Inferior parietal cortex (tissue), 1 donor: ENCODE data around the gene ARMH1.
"Not testable (repeated sequence)": the region's sequence is repeated elsewhere in the genome, so short reads cannot be mapped to it uniquely, and the experiment has no call there.

Experiments
- DNase-seq: peaks from one replicate; pipeline ENCODE4 v3.0.0-alpha.2; 2016; ENCODE audit errors: extremely low spot score

ARMH1 gene

DNA sequence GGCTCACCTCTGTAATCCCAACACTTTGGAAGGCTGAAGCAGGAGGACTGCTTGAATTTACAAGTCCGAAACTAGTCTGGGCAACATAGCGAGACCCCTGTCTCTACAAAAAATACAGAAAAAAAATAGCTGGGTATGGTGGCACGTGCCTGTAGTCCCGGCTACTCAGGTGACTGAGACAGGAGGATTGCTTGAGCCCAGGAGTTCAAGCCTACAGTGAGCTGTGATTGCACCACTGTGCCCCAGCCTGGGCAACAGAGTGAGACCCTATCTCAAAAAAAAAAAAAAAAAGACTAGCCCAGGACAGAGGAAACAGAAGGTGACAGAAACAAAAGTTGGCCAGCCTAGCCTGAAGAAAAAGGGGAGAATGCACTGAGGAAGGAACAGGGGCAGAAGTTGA is 21.2 kb downstream of the ARMH1 start:
- no peak for DNase-seq

DNA sequence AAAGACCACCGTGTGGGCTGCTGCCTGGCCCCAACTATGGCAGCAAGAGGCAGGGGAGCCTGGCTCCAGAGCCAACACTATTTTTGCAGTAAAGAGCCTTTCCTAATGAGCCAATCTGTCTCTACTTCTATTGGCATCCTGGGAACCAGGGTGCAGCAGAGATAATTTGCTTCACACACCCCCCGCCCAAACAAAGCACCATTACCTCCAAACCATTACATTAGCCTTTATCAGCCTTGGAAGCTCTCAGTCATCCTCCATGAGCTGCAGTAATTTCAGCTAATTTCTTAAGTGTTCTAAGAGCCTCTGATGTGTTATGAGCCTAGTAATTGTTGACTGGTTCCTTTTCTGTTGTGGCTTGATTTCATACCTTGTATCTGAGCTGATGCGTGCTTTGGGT is 21.6 kb downstream of the ARMH1 start:
- DNase-seq = no peak

DNA sequence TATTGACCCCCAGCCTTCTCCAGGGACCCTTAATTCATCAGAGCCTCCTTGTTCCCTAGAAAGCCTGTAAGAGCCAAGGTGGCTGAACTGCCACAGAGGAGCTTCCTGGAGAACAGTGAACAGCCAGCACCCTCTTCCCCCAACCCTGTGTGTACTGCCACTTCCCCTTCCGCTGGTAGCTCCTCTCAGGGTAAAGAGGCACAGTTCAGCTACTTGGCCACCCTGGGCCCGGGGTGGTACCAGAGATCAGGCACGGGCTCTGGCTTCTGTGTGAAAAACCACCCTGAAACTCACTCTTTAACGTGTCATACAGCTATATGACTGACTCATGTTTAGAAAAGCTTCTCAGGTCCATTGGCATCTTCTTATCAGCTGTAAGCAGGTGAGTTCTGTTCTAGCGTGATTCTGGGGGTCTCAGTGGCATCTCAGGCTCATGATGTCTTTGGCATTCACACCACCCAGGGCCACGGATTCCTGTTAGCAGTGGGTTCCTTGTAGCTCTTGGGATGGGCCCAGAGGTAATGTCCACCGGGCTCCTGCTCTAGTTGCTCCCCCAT is 22.4 kb downstream of the ARMH1 start:
- no peak for DNase-seq

DNA sequence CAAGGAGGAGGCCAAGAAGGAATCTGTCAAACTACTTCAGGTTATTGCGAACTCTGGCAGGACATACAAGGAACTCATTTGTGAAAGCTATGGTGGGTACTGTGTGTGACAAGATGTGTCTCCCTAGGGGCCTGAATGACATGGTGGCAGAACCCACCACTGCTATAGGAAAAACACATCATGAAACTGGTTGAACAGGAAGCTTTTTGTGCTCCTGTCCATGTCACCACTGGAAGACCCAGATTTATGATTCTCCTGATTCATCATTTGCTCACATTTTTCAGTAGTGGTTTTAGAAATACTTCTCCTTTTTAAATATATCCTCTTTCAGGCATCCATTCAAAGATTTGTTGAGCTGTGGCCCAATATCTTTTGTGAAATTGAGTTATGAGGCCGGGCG is 23.6 kb downstream of the ARMH1 start:
- DNase-seq = no peak

DNA sequence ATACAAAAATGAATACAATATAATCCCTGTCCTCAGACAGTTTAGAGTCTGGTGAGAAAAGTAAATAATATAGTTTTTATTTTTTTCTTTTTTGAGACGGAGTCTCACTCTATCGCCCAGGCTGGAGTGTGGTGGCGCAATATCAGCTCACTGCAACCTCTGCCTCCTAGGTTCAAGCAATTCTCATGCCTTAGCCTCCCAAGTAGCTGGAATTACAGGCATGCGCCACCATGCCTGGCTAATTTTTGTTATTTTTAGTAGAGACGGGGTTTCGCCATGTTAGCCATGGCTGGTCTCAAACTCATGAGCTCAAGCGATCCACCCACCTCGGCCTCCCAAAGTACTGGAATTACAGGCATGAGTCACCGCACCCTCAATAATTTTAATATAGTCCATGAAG is 24.9 kb downstream of the ARMH1 start:
- not testable (repeated sequence) for DNase-seq

DNA sequence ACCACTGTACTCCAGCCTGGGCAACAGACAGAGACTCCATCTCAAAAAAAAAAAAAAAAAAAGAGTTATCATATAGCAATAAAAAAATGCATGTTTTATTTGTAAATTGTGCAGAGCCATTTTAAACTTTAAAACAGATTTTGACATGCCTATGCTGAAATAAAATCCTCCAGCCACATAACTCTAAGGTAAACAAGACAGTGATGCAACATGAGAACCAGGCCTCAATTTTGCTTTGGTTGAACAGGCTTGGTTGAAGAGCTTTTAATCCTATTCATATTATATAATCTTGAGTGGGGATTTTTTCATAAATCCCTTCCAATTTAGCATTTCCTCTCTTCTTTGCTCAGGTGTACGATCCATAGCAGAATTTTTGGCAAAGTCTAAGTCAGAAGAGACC is 26.1 kb downstream of the ARMH1 start:
- no peak for DNase-seq

DNA sequence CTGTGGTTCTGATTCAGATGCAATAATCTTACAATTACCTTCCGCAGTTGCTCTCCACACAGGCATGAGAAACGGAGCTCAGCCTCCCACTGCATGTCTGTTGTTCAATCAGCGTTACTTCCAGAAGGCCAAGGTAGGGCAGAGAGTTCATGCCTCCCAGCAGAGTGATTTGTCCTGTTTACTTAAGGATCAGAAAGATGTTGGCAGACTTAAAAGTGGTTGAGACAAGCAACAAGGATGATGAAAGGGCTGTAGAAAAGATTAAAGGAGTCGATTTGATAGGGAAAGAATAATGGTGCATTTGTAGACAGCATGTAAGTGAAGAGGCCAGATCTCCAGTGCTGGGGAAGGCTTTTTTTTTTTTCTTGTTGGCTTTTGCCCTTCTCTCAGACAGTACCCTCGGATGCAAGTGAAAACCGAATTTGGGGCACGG is 26.6 kb downstream of the ARMH1 start:
- no peak for DNase-seq

DNA sequence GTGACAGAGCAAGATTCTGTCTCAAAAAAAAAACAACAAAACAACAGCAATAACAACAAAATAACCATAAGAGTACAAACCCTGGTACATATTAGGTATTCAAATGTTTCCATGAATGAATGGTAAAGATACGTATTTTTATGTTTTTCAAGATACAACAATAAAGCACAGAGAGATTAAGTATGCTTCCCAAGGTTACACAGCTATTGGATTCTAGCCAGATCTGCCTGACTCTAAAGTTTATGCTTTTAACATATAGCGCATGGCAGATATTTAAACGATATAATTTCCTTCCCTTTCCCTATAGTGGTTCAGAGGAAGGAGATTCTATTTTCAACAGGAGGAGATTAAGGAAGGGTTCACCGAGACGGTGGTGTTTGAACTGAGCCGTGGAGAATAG is 31.0 kb downstream of the ARMH1 start:
- DNase-seq = no peak

DNA sequence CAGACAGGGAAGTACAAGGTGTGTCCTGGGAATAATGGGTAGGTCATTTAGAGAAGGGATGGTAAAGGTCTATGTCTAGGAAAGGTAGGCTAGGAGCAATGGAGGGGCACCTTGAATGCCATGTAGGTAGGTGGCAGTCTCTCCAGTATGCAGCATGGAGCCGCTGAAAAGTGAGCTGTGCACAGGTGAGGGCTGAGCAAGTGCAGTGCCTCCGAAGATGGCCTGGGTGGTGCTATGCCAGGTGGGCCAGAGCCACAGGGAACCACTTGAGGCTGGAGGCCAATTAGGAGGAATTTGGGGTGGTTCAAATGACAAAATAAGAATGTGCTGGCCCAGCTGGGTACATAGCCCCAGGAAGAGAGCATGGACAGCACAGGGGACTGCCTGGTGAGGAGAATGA is 31.4 kb downstream of the ARMH1 start:
- DNase-seq = no peak

DNA sequence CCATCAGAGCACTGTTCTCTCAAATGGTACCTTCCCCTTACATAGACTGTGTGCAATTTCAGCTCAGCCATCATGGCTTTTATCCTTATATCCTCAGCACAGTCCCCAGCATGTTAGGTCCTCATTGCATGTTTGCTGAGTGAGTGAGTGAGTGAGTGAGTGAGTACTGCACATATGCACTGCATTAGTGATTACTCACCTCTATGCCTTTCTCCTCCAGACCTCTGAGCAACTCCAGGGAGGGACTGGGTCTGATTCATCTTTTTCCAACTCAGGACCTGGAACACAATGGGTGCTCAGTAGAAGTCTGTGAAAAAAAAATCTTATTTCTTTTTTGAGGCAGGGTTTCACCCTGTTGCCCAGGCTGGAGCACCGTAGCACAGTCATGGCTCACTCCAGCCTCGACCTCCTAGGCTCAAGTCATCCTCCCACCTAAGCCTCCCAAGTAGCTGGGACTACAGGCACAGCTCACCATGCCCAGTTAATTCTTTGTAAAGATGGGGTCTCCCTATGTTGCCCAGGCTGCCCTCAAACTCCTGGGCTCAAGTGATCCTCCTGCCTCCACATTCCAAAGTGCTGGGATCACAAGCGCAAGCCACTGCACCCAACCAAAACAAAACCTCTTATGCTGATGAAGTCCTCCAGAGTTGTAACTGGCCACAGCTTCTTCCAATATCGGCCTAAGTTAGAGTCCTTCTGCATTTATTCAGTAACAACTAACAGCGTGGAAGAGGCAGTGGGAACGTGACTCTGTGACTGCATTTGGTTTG is 32.8 kb downstream of the ARMH1 start:
- no peak for DNase-seq

DNA sequence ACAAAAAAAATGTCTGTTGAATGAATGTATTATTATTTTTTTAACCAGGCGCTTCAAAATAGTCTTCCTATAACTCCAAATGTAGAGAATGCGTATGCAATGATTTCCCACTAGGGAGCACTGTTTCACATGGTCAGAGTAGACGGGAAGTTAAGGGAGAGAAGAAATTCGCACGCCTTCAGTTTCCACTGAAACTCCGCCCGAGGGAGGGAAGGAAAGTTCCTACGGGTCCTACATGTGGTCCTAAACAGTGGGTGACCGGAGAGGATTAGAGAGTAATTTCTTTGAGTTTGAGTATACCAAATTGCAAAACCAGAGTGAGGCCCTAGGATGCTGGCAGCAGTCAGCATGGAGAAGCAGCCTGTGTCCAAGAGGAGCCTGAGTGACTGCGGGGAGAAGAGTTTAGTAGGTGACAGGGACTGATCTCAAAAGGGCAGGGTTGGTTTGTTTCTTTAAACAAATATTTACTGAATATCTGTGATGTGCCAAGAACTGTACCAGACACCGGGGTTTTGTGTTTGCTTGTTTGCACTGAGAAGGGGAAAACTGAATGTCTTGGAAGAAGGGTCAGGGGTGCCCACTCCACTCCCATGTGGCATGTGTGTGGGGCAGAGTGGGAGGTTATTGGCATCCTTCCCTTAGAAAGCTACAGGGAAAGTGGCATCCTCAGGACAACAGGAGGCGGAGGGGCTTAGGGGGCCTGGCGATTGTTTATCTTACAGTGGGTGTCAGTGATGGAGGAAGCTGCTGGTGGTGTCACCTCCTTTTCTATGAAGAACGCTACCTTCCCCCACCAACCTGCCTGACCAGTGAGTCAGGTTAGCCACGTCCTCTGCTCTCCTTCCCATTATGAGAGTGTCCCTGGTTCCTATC is 33.7 kb downstream of the ARMH1 start:
- DNase-seq = peak; percentile 61

DNA sequence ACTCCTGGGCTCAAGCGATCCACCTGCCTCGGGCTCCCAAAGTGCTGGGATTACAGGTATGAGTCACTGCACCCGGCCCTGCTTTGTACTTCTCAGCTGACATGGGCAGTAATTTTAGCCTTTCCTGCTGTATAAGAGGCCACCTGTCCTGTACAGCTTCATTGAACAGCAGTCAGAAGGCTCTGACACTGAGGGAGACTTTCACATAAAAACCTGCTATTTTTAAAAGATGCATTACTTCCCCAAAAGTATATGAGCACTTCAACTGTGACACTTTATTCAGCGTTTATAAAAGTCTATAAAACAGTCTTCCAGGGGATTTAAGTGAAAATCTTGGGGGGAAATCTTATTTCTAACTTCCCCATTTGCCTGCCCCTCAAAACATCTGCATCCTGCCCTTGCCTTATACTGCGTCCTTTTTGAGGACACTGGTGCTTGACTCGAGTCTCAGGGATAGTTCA is 38.8 kb downstream of the ARMH1 start:
- DNase-seq = no peak

DNA sequence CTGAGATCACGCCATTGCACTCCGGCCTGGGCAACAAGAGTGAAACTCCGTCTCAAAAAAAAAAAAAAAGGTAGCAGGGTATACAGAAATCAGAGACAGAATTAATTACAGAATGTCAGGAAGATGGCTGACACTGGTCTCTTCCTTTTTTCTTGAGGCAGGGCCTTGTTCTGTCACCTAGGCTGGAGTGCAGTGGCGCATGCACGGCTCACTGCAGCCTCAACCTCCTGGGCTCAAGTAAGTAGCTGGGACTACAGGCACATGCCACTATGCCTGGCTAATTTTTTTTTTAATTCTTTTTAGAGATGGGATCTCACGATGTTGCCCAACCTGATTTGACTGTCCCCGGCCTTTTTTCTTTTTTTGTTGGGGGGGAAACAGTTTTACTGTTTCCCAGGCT is 40.0 kb downstream of the ARMH1 start:
- DNase-seq = no peak

DNA sequence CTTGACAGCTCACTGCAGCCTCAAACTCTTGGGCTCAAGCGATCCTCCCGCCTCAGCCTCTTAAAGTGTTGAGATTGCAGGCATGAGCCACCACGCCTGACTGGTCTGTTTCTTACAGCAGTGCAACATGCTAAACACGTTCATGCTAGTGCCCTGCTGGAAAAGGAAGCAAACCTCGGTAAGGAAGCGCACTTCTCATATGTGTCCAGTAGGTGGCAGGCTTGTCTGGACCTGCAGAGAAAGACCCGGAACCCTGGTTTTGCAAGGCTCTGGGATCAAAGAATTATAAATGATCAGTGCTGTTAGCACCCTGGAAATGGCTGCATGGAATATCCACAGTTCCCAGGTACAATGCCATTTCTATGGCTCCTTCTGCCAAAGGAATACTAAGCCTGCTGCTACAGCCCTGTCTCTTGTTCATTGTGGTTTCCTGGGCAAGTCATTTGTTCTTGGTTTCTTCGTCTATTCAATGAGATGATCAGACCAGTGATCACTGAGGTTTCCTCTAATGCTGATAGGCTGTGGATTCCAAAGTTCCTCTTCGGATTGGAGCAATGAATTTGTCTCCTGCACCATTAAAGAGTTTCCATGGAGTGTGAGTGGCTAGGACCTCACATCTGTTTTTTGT is 40.5 kb downstream of the ARMH1 start:
- peak; percentile 88 for DNase-seq

DNA sequence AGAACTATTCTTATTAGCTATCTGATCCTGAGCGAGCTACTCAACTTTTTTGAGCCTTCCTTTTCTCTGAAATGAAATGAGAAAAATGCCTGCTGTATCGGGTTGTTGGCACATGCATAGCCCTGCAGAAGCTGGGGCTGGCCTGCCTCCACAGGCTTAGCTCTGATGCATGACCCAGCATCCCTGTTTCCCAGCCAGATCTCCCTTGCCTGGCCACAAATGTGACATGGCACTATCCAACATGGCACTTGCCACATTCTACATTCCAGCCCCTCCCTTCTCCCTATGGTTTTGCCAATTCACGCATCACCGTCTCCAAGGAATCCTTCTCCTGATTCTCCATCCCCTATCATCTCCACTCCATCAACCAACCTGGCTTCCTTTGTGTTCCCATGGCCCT is 42.6 kb downstream of the ARMH1 start:
- DNase-seq = no peak

DNA sequence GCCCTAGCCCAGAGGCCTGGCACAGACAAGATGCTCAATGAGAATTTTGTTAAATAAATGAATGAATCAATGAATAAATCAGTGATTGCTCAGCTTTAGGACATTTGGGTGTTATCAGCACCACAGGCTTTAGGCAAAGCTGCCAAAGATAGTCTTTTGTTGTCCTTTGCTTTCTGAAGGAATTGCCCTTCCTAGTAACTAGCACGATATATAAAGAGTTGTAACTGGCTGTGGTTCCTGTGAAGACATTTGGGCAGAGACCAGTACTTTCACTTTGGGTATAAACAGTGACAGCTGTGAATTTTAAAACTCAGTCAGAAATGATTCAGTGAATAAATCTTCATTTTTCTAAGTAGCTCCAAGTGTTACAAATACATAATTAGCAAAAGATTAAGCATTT is 43.1 kb downstream of the ARMH1 start:
- peak; percentile 29 for DNase-seq

DNA sequence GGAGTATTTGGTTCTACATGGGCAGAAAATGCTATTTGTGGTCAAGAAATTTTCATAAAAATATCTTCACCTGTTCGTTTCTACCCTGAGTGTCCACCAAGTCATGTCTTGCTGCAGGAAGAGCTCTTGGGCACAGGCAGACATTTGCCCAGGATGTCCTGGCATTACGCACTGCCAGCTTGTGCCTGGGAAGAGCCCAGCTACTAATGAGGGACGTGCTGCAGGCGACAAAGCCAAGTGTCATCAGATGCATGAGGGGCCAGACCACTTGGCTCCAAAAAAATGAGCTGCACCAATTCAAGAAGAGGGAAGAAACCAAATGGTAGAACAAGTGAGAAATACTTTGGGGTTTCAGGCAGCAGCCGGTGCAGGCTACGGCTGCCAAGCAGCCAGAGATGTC is 43.6 kb downstream of the ARMH1 start:
- no peak for DNase-seq

DNA sequence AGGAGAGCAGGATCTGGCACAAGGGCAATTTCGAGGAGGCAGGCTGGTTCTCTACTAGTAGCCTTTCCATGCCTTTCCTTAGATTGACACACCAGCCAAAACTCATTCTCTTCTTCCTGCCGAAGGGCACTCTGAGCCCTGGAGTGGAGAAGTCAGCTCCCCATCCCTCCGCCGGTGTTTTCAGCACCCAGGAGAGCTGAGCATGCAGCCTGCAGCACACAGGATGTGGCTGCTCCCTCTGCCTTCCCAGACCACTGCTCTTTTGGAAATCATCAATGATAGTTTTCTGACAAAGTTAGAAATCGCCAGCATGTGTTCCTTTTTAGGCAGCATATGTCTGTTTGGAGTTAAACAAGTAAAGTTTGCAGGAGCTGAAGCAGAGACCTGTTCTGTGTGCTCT is 44.8 kb downstream of the ARMH1 start:
- DNase-seq = no peak

DNA sequence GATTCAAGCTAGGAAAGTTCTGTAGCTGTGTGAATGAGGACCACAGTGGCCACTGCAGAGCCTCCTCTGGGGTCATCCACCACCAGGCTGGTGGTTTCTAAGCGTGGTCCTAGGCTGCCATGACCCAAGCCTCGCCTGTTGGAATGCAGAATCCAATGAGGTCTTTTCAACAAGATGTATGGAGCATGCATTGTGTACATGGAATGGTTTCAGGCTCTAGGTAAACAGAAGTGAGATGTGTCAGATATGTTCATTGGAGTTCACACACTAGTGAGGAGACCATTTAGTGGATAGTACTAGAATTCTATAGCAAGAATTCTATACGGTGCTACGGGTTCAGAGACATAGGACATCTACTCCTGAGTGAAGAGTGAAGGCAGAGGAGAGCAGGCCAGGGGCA is 45.8 kb downstream of the ARMH1 start:
- DNase-seq = no peak

DNA sequence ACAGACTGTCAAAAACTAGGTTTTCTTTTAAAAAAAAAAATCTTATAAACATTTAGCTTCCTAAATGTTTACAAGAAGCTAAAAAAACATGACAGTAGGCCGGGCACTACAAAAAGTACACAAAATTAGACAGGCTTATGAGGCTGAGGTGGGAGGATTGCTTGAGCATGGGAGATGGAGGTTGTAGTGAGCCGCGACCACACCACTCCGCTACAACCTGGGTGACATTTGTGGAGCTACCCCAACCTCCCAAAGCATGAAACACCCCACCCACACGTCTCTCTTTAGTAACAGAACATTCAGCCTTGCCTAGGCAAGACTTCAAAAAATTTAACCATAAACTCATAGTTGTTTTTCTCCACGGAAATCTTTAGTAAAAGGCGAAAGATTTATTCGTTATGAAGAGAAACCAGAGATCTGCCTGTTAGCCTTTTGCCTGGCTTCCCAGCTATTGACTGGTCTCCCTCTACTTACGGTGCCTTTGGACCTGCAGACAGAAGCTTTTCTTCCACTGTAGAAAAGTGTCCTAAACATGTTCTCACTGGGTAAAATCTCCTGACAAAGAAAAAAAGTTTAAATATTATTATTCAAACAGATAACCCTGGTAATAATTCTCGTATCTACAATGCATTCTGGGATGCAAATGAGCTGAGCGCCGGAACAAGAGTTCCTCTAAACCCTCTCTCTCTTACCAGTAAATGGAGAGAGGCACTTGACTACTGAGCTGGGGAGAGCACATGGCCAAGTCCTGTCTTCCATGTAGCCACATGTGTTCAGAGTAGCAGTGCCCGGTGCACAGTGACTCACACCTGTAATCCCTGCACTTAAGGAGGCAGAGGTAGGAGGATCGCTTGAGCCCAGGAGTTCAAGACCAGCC is 47.2 kb downstream of the ARMH1 start:
- DNase-seq = peak; percentile 65

DNA sequence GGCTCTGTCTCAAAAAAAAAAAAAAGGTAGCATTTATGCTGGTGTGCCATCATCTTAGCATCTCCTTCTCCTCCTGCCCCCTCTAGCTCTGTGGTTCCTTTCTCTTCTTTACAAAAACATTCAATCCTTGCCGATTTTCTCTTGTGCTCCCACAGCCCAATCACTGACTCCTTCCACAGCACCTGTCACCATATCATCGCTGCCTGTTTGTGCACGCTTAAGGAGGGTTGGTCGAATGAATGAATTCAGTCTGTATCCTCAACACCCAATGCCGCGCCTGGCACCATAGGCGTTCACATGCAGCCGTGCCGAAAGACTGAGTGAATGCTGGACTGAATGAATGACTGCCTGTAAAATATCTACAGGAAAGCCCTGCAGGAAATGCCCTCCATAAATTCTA is 48.5 kb downstream of the ARMH1 start:
- no peak for DNase-seq
